HG02678 (cell line): ENCODE data around the gene PIGB.
"Not testable (repeated sequence)": the region's sequence is repeated elsewhere in the genome, so short reads cannot be mapped to it uniquely, and the experiment has no call there.

ENCODE experiments used
- ATAC-seq: cut with Tn5 transposase; IDR thresholded peaks from one replicate; pipeline ENCODE4 v1.9.1; 2021; ENCODE audit warnings: mild to moderate bottlenecking, moderate library complexity; ENCODE audit not compliant: unreplicated experiment

PIGB gene

DNA sequence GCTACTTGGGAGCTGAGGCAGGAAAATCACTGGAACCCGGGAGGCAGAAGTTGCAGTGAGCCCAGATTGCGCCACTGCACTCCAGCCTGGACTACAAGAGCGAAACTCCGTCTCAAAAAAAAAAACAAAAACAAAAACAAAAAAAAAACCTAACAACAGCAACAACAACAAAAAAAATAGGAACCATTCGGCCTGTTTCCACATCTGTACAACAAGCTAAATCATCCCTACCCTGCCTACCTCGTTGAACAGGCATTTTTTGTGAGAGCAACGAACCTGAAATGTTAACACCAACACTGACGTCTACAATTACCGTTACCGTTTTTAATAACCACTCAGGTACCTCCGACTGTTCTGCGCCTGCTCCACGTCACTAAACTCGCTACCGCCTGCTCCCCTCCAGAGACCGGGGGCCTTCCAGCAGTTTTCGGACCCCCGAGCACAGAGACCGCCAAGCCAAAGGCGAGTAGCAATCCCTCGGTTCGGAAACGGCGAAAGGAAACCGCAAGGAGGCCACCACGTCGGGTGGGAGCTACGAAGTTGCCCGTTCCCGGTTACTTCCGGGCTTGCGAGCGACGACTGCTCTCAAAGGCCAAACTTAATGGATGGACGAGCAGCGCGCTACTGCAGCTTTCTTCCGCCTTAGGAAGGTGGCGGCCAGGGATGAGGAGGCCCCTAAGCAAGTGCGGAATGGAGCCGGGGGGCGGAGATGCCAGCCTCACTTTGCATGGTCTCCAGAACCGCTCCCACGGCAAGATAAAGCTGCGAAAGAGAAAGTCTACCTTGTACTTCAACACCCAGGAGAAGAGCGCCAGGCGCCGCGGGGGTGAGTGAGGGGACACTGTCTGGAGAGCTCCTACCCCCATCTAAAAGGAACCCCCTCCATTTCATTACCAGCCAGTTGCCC lies at the start of gene PIGB, which contains the start of gene PIGBOS1:
TSS of gene PIGB (plus strand) at position 635 of the 907 bp plus-strand sequence. CDS start at position 664, 29 bp downstream.
TSS of gene PIGBOS1 (minus strand) at position 536 of the 907 bp plus-strand sequence. CDS start 1,331 bp downstream, outside the sequence.
- ATAC-seq, result peak; percentile 92

DNA sequence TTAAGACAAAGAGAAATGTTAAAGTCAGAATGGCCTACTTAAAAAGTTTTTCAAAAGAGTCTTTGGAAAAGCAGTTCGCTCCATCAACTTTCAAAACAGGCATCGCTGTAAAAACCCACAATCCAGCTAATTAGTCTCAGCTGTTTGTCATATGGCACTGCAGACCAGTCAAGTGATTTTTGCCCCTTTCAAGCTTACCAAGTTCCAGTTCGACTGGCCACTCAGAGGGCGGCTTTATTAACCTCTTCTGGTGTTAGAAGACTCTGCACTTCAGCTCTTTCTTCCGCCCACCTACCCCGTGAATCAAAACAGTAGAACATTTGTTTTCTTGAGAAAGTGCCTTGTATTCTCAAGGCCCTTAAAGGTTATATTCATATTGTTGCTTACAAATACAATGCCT lies 48.7 kb upstream of the PIGB start:
- no peak for ATAC-seq

DNA sequence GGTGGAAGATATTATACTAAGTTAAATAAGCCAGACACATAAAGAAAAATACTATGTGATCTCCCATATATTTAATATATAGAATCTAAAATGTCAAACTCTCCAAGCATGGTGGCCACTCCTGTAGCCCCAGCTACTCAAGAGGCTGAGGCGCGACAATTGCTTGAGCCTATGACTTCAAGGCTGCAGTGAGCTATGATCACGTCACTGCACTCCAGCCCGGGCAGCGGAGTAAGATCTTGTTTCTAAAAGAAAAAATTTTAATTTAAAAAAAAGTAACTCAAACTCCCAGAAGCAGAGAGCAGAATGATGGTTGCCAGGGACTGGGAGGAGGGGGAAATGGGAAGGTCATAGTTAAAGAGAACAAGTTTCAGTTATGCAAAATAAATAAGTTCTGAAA lies 42.7 kb upstream of the PIGB start:
- ATAC-seq, result no peak

DNA sequence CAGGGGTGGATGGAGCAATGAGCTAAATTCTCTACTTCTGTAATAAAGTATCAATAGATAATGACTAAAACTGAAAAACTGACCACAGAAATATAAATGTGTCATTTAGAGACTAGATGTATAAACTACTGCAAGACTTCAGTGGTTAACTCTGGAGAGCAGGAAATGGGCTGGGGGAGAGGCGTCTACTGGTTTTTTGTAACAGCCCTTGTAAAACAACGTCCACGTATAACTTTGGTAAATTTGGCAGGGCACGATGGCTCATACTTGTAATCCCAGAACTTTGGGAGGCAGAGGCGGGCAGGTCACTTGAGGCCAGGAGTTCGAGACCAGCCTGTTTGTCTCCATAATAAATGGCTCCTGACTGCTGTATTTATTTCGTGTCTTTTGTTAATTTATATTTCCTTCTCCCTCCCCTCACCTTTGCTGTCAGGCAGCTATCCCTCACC lies 41.9 kb upstream of the PIGB start:
- ATAC-seq, result peak; percentile 52

DNA sequence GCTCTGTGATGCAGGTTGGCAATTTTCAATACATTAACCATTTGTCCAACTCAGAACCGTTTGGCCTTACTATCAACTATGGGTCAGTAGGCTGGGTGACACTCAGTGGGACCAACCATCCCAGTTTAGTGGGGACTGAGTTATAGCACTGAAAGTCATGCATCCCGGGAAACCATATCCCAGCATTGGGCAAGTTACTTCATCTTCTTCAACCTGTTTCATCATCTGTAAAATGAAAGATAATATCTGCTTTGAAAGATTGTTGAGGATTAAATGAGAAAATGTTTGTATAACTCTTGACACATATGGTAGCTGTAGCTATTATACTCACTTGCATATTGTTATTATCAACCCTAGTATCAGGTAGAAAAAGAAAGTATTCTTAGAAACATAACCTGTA lies 41.3 kb upstream of the PIGB start:
- no peak for ATAC-seq

DNA sequence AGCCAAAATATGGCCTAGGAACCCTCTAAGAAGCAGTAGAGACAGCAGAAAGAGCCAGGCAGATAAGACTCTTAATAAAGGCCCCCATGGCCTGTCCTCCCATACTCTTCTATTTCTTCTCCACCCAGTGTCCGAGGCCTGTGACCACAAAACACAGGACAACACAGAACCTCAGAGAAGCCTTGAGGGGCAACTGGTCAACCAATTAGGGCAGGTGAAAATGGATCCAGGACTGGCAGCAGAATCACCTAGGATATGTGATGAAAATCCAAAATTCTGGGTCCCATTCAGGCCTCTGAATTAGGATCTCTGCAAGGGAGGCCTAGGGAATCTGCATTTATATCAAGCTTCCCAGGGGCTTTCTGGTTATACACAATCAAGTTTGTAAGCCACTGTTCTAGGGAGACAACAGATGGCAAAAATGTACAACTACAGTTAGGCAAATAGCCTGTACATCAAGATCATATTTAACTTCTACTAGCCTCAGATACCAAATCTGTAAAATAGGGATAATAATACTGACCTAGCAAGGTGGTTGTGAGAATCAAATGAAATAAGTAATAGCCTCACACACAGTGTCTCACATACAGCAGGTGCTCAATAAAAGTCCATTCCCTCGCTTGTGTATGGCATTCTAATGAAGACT lies 39.8 kb upstream of the PIGB start:
- no peak for ATAC-seq

DNA sequence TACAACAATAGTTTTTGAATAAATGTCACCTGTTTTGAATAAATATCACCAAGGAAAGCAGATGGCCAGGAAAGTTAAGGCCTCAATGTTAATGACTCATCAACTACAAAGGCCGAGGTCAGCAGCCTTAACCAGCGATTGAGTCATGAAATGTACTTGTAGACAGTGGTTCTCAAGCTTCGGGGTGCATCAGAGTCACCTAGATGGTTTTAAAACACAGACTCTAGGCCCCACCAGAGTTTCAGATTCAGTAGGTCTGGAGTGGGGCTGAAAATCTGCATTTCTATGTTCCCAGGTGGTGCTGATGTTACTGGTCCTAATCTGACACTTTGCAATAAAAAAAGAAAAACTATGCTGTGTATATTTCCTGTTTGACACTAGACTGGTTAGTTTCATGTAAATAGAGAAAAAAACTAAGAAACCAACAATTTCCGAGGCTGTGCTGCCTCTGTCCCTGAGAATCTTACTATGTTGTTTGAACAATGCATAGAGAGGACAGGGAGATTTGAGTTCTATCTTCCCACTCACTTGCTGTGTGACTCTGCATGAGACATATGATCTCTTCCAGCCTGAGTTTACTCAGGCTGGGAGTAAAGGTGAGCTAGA lies 39.2 kb upstream of the PIGB start:
- ATAC-seq, result peak; percentile 84

DNA sequence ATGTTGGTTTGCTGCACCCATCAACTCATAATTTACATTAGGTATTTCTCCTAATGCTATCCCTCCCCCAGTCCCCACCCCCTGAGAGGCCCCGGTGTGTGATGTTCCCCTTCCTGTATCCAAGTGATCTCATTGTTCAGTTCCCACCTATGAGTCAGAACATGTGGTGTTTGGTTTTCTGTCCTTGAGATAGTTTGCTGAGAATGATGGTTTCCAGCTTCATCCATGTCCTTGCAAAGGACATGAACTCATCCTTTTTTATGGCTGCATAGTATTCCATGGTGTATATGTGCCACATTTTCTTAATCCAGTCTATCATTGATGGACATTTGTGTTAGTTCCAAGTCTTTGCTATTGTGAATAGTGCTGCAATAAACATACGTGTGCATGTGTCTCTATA lies 38.4 kb upstream of the PIGB start:
- not testable (repeated sequence) for ATAC-seq

DNA sequence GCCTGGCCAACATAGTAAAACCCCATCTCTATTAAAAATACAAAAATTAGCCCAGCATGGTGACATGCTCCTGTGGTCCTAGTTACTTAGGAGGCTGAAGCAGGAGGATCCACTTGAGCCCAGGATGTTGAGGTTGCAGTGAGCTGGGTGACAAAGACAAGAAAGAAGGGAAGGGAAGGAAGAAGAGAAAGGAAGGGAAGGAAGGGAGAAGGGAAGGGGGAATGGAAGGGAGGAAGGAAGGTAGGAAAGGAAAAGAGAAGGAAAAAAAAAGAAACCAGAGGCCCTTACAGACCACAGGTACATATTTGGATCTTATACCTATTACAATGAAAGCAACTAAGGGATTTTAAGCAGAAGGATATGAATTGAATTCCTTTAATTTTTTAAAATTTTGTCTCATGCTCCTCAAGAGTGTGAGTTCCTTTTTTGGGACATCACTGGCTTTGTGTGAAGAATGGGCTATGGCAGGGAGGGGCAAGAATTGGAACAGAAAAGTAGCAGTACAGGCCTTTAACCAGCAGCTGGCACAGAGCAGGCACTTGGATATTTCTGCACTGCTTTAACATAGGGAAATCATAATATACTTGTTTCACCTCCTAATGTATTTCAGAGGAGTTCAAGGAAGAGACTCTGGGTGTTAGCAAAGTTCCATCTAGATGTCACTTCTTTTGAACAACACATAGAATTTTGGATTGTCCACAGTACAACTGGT lies 37.3 kb upstream of the PIGB start:
- ATAC-seq, result no peak

DNA sequence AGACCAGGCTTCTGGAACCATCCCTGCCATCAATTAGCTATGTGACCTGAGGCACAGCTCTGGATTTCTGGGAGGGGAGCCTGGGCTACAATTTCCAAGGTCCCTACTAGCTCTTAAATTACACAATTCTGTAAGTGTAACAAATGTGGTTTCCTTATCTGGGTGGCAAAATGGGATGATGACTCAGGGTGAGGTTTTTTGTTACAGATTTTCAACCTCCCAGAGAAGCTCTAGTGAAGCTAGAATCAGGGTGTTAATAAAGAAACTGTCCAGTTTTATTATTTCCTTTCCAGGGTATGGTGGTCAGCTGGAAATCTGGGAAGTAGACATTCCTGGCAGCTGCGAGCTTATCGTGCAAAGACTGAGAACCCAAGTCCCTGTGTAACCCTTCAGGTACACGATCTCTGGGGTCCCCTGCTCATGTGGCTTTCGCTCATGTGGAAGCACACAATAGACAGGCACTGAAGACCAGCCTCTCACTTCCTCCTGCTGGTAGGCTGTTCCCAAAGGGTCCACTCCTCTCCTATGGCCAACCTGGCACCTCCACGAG lies 36.7 kb upstream of the PIGB start:
- ATAC-seq, result no peak

DNA sequence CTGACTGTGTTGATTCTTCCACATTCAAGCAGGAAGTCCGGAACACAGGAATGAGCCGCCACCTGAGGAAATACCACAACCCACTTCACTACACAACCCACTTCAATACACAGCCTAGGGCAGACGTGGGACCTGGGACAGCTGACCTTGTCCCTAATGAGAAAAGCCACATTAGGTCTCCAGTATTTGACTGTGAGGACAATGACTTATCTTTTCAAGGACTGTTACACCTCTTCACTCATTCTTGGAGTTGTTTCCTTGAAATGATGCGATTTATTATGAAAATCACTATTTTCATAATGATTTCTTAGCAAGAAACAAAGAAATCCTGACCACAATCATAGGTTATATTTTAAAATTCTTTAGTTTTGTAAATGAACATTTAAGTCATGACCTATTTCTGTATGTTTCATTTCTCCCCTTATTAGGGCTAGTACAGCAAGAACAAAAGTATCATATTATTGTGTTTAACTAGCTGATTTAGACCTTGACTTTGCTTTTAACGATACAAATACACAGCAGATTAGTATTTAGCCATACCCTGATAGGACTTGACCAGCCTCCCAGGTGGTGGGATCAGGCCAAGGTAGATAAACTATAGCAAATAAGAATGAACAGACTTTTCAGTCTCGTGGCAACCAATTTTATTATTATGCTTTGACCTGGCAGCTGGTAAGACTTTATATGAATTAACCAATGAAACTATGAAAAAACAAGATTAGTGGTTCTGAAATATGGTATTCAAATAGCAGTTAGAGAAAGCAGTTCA lies 35.5 kb upstream of the PIGB start:
- ATAC-seq, result no peak

DNA sequence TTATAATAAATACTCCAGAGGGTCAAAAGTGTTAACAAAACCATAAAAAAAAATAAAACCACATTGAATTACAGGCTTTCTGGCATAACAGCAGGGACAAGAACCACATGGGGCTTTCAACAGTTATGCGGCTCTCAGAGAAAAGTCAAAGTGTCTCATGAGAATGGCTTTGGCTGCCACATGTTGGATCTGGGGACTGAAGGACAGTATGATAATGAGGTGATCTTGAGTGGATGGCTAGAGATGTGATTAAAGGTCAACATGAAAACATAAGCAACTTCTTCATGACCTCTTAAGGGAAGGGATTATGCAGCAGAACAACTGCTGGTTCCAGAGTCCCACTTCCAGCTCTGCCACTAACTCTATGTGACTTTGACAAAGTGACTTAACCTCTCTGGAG lies 34.6 kb upstream of the PIGB start:
- ATAC-seq, result no peak

DNA sequence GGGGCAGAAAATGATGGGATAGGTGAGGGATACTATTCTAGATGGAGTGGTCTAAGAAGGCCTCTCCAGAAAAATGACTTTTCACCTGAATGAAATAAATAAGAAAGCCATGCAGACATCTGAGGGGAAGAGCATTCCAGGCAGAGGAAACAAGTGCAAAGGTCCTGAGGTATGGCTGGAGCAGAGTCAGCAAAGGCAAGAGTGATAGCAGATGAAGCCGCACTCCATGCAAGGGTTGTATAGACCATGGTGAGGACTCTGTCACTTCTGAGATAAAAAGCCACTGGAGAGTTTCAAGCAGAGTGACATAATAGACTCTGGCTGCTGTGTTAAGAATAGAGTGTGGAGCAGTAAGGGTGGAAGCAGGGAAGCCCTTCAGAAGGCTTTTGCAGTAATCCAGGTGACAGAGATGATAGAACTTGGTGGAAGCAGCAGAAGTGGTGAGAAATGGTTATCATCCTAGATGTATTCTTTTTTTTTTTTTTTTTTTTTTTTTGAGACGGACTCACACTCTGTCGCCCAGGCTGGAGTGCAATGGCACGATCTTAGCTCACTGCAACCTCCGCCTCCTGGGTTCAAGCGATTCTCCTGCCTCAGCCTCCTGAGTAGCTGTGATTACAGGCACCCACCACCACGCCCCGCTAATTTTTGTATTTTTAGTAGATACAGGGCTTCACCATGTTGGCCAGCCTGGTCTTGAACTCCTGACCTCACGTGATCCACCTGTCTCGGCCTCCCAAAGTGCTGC lies 32.4 kb upstream of the PIGB start:
- ATAC-seq, result not testable (repeated sequence)

DNA sequence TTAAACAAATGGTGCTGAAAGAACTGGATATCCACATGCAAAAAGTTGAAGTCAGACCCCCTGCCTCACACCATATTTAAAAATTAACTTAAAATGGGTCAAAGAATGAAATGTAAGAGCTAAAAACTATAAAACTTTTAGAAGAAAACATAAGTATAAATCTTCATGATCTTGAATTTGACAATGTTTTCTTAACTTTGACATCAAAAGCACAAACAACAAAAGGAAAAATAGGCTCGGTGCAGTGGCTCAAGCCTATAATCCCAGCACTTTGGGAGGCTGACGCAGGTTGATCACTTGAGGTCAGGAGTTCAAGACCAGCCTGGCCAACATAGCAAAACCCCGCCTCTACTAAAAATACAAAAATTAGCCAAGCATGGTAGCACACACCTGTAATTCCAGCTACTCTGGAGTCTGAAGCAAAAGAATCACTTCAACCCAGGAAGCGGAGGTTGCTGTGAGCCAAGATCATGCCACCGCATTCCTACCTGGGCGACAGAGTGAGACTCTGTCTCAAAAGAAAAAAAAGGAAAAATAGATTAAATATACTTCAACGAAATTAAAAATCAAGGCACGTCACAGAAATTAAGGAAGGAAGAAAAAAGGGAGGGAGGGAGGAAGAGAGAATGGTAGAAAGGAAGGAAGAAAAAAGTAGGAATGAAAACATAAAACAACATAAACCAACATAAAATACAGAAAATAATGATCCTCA lies 30.9 kb upstream of the PIGB start:
- no peak for ATAC-seq

DNA sequence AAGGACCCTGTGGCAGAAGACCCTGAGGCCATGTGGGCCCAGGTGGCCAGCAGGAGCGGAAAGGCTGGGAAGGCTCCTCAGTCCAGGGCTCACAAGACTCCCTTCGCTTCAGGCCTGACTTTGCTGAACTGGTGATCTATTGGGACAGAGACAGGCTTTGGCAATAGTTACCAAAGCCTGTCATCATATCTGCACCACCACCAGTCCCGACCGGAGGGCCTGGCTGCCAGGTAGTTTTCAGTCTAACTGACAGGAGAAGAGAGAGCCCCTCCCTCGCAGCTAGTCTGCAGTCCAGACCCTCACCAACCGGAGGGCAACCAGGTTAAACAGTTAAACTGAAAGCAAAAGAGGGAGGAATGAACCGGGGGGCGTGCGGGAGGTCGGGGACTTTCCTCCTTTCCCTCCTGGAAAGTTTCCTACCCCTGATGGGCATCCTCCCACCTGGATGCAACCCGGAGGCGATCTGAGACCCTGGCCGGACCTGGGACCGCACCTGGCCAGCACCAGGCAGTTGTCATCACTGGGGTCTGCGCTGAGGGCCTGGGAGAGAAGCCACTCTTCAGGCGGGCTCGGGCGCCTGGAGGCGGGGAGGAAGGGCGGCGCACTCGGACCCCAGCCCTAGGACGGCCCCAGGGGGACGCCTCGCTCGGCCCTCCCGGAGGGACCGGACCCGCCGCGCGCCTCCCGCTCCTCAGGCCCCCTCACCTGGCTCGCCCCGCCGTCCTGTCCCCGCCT lies 29.8 kb upstream of the PIGB start:
- ATAC-seq, result peak; percentile 45

DNA sequence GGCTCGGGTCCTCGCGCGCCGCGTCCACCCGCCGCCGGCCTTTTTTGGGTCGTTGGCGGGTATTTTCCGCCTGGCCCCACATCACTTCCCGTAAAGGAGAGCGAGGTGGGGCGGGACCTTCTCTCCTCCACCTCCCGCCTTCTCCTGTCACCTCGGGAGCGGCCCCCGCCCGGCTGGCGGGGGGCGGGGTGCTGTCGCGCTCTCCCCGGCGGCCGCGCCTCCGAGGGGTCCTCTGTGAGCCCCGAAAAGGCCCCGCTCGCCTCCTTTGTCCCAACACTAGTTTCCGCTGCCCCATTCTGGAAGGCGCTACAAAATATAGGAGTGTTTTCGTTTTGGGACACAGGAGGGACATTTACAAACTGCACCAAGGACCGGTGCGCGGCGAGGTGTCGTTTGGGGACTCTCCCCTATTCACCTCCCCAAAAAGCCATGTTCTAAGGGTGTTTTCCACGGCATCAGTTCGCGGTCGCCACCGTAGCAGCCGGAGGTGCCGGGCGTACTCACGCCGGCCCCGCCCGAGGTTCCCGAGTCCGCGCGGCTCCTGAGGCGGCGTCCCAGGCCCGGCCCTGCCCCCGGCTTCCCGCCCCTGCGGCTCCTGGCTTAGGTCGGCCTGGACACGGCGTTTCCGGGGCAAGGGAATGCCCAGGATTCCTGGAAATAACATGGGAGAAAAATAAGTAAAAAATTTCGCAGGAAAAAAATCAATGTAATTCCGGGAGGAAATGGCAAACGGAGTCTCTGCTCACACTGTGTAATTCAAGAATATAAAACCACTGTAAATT lies 29.1 kb upstream of the PIGB start, which contains the start of gene RAB27A:
TSS of gene RAB27A (minus strand) at position 68 of the 782 bp plus-strand sequence. CDS start 54,879 bp downstream, outside the sequence.
- peak; percentile 78 for ATAC-seq

DNA sequence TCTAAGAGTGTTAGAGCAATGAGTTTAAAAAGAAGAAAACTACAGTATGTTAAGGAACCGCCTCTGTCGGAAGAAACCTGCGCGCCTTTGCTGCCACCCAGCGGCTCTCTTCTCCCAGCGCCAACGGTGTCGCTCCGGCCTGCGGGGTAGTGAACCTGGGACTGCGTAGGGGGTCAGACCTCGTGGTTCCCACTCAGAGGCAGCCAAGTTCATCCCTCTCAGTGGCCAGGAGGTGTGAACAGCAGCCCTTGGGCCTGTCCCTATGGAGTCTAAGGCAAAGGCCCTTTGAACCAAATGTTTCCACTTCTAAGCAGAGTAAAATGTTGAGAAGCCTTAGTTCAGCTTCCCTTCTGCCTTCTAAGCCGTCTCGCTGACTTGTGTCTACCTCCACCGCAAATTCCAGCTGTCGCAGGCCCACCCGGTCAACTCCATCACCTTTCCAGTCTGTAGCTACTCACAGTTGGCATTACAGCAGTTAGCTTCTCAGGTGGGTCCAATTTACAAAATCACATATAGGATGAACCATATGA lies 28.4 kb upstream of the PIGB start:
- ATAC-seq, result peak; percentile 72
